DMS153 treated with DMSO at 0.1 percent for 48 hours (cell line): ENCODE data around the gene UBE2M.
"Not testable (repeated sequence)": the region's sequence is repeated elsewhere in the genome, so short reads cannot be mapped to it uniquely, and the experiment has no call there.

Source experiments
- DNase-seq: peaks from one replicate; lab custom pipeline; 2025; ENCODE audit not compliant: unreplicated experiment; lab: John Stamatoyannopoulos, UW

UBE2M gene

DNA sequence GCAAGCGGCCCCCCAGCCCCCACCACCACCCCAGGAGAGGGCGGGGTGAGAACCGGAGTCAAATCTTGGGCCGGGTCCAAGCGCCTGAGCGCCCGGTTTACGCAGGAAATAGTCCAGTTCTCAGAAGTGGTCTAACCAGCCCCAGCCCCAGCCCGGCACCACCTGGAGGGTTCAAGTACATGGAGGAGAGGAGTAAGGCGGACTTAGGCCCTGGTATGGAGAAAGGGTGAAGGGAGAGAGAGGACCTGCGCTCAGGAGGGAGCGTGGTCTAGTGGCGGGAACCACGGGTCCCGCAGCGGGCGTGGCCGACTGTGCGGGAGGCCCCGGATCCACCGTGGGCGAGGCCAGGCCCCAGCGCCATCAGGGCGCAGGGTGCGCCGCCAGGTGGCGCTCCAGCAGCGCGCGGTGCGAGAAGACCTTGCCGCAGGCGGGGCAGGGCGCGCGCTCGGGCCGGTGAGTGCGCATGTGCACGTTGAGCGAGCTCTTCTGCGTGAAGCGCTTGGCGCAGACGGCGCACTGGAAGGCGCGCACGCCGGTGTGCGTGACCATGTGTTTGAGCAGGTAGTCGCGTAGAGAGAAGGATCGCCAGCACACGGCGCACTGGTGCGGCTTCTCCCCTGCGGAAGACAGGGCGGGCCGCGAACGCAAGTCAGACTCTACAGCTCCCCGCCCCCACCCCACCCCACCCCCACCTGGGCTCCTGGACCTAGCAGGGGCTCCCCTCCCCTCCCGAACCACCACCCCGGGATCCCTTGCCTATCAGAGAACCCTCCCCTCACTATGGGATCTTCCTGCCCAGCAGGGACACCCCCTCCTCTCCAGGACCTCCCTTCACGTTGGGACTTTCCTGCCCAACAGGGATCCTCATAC lies 44.5 kb downstream of the UBE2M start:
- DNase-seq, result peak; percentile 84

DNA sequence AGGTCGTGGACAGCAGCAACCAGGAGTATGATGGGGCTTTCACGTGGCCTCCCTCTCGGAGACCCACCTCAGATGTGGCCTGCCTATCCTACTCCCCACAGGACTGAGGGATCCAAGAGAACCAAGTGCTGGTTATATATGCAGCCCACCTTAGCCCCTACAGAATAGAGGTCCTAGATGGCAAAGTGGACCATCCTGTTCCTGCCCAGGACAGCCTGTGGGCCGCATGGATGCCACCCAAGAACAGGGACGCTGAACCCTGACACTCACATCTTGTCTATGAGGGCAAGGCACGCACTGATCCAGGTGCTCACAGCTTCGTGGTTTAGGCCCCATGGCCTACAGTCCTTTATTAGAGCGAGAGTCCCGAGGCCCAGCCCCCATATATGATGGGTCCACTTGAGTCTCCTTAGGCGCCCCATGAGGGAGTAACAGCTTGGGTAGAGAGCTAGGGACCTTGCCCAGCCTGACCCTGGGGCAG lies 45.2 kb downstream of the UBE2M start:
- DNase-seq, result no peak

DNA sequence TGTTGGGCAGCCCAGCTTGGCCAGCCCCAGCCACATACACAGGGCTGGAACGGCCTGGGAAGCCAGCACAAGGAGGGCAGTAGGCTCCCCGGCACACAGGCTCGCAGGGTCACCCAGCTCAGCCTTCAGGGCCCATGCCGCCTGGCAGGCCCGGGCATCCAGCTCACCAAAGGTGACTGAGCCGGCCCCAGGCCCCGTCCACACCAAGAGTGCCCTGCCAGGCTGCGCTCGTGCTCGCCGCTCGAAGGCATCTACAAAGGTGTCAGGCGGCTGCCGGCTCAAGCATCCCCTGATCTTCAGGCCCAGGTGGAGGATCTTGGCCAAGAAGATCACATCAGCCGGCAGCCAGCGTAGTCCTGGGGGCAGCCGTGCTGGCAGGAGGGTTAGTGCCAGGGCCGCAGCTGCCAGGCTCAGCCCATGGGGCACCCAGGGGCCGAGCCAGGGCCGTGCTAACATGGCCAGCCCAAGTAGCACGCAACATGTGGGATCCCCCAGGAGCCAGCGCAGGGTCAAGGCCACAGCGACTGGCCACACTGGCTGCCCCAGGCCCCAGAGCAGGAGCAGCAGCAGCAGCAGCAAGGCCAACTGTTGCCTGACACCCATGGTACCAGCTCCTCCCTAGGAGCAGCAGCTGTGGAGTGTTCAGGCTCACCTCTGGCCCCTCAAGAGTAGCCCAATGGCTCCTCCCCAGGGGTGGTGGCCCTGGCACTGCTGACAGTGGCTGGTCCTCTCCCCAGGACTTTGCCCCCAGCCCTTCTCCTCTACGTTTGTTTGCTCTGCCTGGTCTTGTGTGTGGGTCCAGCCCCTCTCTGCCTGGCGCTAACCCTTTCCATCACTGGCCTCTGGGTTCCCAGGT lies 46.8 kb downstream of the UBE2M start, which contains the start of gene SLC27A5:
SLC27A5 (minus strand) TSS at position 640 of the 856 bp plus-strand sequence; CDS start at position 603, 37 bp downstream.
- DNase-seq, result no peak

DNA sequence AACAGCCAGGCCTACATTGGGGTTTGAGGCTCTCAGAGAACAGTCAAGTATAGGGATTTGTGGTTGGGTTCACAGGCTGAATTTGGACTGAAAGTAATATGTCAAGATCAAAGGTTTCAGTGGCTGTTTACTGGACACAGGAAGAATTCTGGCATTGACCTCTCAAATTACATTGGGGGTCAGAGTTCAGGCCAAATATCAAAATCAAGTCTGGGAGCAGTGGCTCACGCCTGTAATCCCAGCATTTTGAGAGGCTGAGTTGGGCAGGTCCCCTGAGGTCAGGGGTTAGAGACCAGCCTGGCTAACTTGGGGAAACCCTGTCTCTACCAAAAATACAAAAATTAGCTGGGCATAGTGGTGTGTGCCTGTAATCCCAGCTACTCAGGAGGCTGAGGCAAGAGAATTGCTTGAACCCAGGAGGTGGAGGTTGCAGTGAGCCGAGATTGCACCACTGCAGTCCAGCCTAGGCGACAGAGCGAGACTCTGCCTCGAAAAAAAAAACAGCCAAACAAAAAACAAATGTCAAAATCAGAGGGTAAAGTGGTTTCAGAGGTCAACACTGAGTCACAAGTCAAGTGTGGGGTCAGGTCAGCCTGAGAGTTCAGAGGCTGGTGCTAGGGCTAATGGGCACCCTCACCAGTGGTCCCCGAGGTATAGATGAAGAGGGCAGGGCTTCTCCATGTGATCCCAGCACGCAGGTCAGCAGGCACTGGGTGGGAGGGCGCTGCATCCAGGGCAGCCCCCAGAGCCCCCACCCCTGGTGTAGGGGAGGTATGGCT lies 48.1 kb downstream of the UBE2M start:
- DNase-seq, result no peak

DNA sequence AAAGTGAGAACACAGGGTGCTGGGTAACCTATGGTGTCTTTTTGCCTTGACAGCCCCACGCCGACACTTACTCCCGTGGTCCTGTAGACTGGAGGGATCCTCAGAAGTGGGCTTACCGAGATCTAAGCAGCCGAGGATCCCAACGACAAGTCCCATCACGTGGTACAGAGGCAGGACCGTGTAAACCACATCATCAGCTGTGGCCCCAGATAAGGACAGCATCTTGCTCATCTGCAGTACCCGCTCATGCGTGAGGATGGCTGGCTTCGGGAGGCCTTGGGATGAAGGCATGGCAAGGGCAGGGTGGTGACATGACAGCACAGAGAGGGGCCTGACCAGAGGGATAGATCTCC lies 48.7 kb downstream of the UBE2M start:
- no peak for DNase-seq

DNA sequence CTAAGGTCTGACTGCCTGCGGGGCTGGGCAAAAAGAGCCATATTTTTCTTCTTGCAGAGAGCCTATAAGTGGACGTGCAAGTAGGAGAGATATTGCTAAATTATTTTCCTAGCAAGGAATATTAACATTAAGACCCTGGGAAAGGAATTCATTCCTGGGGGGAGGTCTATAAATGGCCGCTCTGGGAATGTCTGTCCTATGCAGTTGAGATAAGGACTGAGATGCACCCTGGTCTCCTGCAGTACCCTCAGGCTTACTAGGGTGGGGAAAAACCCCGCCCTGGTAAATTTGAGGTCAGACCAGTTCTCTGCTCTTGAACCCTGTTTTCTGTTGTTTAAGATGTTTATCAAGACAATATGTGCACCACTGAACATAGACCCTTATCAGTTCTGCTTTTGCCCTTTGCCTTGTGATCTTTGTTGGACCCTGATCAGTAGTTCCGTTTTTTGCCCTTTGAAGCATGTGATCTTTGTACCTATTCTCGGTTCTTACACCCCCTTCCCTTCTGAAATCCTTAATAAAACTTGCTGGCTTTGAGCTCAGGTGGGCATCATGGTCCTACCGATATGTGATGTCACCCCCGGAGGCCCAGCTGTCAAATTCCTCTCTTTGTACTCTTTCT lies 50.7 kb downstream of the UBE2M start:
- not testable (repeated sequence) for DNase-seq
